C4-2B (cell line): ENCODE measurements around the gene TOP3B.

ENCODE experiments used
- CTCF ChIP-seq: fragments of 450-650 bp; conservative IDR thresholded peaks from 2 replicates; pipeline ENCODE4 v1.5.1; 2017; ENCODE audit warnings: mild to moderate bottlenecking
- ZFX ChIP-seq: fragments of 450-650 bp; IDR thresholded peaks from 2 replicates; pipeline ENCODE4 v1.6.1; 2017

- TF ChIP-seq CTCF, result no peak
- TF ChIP-seq ZFX, result no peak
Measured at GRCh38 chr22:22022947-22023534, 40.5 kb upstream of the TOP3B start.
